Measurements from ENCODE around the gene EVC.
"Not testable (repeated sequence)": the region's sequence is repeated elsewhere in the genome, so short reads cannot be mapped to it uniquely, and the experiment has no call there.

DNA sequence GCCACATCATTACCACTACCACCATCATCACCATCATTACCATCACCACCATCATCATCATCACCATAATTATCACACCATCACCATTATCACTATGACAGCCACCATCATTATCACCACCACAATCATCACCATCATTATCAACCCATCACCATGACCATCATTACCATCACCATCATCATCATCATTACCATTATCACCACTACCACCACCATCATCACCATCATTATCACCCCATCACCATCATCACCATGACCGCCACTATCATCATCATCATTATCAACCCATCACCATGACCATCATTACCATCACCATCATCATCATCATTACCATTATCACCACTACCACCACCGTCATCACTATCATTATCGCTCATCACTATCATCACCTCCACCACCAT is 145.4 kb downstream of the EVC start:
- not testable (repeated sequence) for TF ChIP-seq CTCF, POLR2A (IDR thresholded peaks at IDR 0.05)
